Naive B cell (primary cell): ENCODE results near the gene RAB17. TPM values are rescaled to one million over a fixed set of nuclear protein-coding genes. Genes with fewer than 3 reads are reported as not detected.

Experiments used
- ATAC-seq, 2 donors: fragments of 150-1000 bp; cut with Tn5 transposase; 2 replicates each; pipeline ENCODE4 v1.10.0; 2021; ENCODE audit warnings: low read depth in 2 of 2, mild to moderate bottlenecking in 2 of 2, moderate library complexity in 2 of 2
- DNase-seq: peaks from one replicate; pipeline ENCODE4 v3.0.0; 2022
- H3K27ac Mint-ChIP-seq, 6 donors: one replicate each; pipeline ENCODE4 v1.8.0; 2020 to 2022; ENCODE audit warnings: mild to moderate bottlenecking in 6 of 6, mixed read lengths in 6 of 6, moderate library complexity in 5 of 6, inconsistent platforms in 2 of 6
- H3K27me3 Mint-ChIP-seq, 3 donors: one replicate each; pipeline ENCODE4 v1.8.0; 2021 to 2022; ENCODE audit warnings: mixed read lengths in 3 of 3, mild to moderate bottlenecking in 1 of 3
- H3K36me3 Mint-ChIP-seq, 2 donors: one replicate each; pipeline ENCODE4 v1.8.0; 2020 to 2022; ENCODE audit warnings: mixed read lengths in 2 of 2, inconsistent platforms in 1 of 2, mild to moderate bottlenecking in 1 of 2
- H3K4me1 Mint-ChIP-seq, 3 donors: one replicate each; pipeline ENCODE4 v1.8.0; 2020 to 2022; ENCODE audit warnings: mixed read lengths in 3 of 3, inconsistent platforms in 1 of 3, mild to moderate bottlenecking in 1 of 3, moderate library complexity in 1 of 3
- H3K4me3 Mint-ChIP-seq, 8 donors: one replicate each; pipeline ENCODE4 v1.8.0; 2020 to 2022; ENCODE audit warnings: mild to moderate bottlenecking in 8 of 8, mixed read lengths in 8 of 8, moderate library complexity in 8 of 8, inconsistent platforms in 2 of 8
- H3K9me3 Mint-ChIP-seq, 7 donors: one replicate each; pipeline ENCODE4 v1.8.0; 2020 to 2022; ENCODE audit warnings: mixed read lengths in 7 of 7, mild to moderate bottlenecking in 5 of 7, inconsistent platforms in 2 of 7, moderate library complexity in 1 of 7
- polyA plus RNA-seq, 6 donors: library from polyadenylated mRNA; unstranded; fragments of 300-500 nt; fragmentation: Illumina TruSeq; gene quantifications; one replicate each; pipeline ENCODE4 v1.2.3, GENCODE V29; 2021; ENCODE audit warnings: low read depth in 6 of 6

RAB17 gene
- polyA plus RNA-seq, 6 donors from 2014 or later = not detected

GRCh38 chr2:237629739-237630138 lies 39.2 kb upstream of the RAB17 start:
- Mint-ChIP-seq H3K9me3 (peaks cover 0 to 6% (median 1%) of the 10 kb centered on the region in 7 donors), H3K36me3 (peaks cover 0 to 4% of the 10 kb centered on the region in 2 donors), H3K27me3 (peaks cover 3 to 38% (median 16%) of the 10 kb centered on the region in 3 donors), H3K4me3 (peak overlapping the region in 4 of 8 donors; percentile 15 to 94 (median 50)), H3K4me1 (peaks cover 6 to 36% (median 33%) of the 10 kb centered on the region in 3 donors), H3K27ac (peak overlapping the region in 1 of 6 donors; percentile 38)
- no peak for DNase-seq
- no peak for ATAC-seq

- peak overlapping the region in 1 of 6 donors; percentile 76 for H3K27ac Mint-ChIP-seq
Measured at GRCh38 chr2:237629188-237629534, 38.6 kb upstream of the RAB17 start.

GRCh38 chr2:237628247-237629187 lies 38.0 kb upstream of the RAB17 start:
- DNase-seq (no peak), ATAC-seq (no peak)
- Mint-ChIP-seq H3K4me3 (peak overlapping the region; percentile 79 to 94 (median 90)), H3K36me3 (no peaks in the 10 kb centered on the region), H3K27me3 (peaks cover 0 to 38% (median 16%) of the 10 kb centered on the region in 3 donors), H3K9me3 (no peaks in the 10 kb centered on the region), H3K27ac (peak overlapping the region; percentile 48 to 94 (median 78)), H3K4me1 (peaks cover 6 to 36% (median 33%) of the 10 kb centered on the region in 3 donors)

More at GRCh38 chr2:237629188-237629534, 38.6 kb upstream of the RAB17 start:
- Mint-ChIP-seq H3K4me1 (peaks cover 6 to 36% (median 33%) of the 10 kb centered on the region in 3 donors), H3K9me3 (no peaks in the 10 kb centered on the region), H3K36me3 (no peaks in the 10 kb centered on the region), H3K4me3 (peak overlapping the region in 5 of 8 donors; percentile 23 to 94 (median 90)), H3K27me3 (peaks cover 0 to 38% (median 16%) of the 10 kb centered on the region in 3 donors)
- no peak for ATAC-seq
- DNase-seq = no peak

GRCh38 chr2:237627441-237628246 lies 37.1 kb upstream of the RAB17 start, which contains the start of gene LRRFIP1:
Gene LRRFIP1 (plus strand): TSS chr2:237627587. CDS start chr2:237627645, 58 bp downstream.
- ATAC-seq (peak; percentile 66 to 75), DNase-seq (peak; percentile 40)
- Mint-ChIP-seq H3K36me3 (no peaks in the 10 kb centered on the region), H3K4me1 (peaks cover 6 to 34% (median 33%) of the 10 kb centered on the region in 3 donors), H3K27ac (peak within 1 kb of the TSS; percentile 53 to 94 (median 78)), H3K4me3 (peak within 1 kb of the TSS; percentile 79 to 94 (median 91)), H3K27me3 (peaks cover 0 to 34% (median 16%) of the 10 kb centered on the region in 3 donors), H3K9me3 (no peaks in the 10 kb centered on the region)

- Mint-ChIP-seq H3K4me3 (peak overlapping the region; percentile 66 to 93 (median 84)), H3K4me1 (peaks cover 6 to 33% (median 30%) of the 10 kb centered on the region in 3 donors), H3K9me3 (no peaks in the 10 kb centered on the region), H3K27ac (peak overlapping the region in 5 of 6 donors; percentile 36 to 89 (median 53)), H3K27me3 (peaks cover 0 to 31% (median 16%) of the 10 kb centered on the region in 3 donors), H3K36me3 (no peaks in the 10 kb centered on the region)
- peak; percentile 28 to 32 for ATAC-seq
- DNase-seq = no peak
Measured at GRCh38 chr2:237626813-237627440, 36.4 kb upstream of the RAB17 start.

GRCh38 chr2:237625777-237626176 lies 35.2 kb upstream of the RAB17 start:
- H3K36me3 Mint-ChIP-seq = no peaks in the 10 kb centered on the region
- H3K4me1 Mint-ChIP-seq = peaks cover 0 to 27% (median 21%) of the 10 kb centered on the region in 3 donors
- H3K4me3 Mint-ChIP-seq = peak overlapping the region in 7 of 8 donors; percentile 42 to 93 (median 84)
- ATAC-seq (peak in 1 of 2 donors; percentile 15), DNase-seq (no peak)
- H3K27me3 Mint-ChIP-seq = peaks cover 0 to 30% (median 12%) of the 10 kb centered on the region in 3 donors
- peak overlapping the region in 4 of 6 donors; percentile 36 to 79 (median 72) for H3K27ac Mint-ChIP-seq
- H3K9me3 Mint-ChIP-seq = no peaks in the 10 kb centered on the region

GRCh38 chr2:237625216-237625705 lies 34.7 kb upstream of the RAB17 start:
- H3K4me1 Mint-ChIP-seq = peaks cover 0 to 25% (median 15%) of the 10 kb centered on the region in 3 donors
- peak overlapping the region in 2 of 6 donors; percentile 21 to 36 for H3K27ac Mint-ChIP-seq
- ATAC-seq = no peak
- no peaks in the 10 kb centered on the region for H3K9me3 Mint-ChIP-seq
- peaks cover 0 to 26% (median 12%) of the 10 kb centered on the region in 3 donors for H3K27me3 Mint-ChIP-seq
- no peak for DNase-seq
- H3K4me3 Mint-ChIP-seq = peak overlapping the region in 4 of 8 donors; percentile 46 to 84 (median 81)
- no peaks in the 10 kb centered on the region for H3K36me3 Mint-ChIP-seq

GRCh38 chr2:237624565-237624964 lies 34.0 kb upstream of the RAB17 start:
- Mint-ChIP-seq H3K4me1 (peaks cover 0 to 20% (median 12%) of the 10 kb centered on the region in 3 donors), H3K27ac (peak overlapping the region in 2 of 6 donors; percentile 47 to 81), H3K27me3 (peaks cover 0 to 21% (median 12%) of the 10 kb centered on the region in 3 donors), H3K4me3 (peak overlapping the region in 1 of 8 donors; percentile 84), H3K36me3 (no peaks in the 10 kb centered on the region), H3K9me3 (no peaks in the 10 kb centered on the region)
- peak in 1 of 2 donors; percentile 20 for ATAC-seq
- no peak for DNase-seq

GRCh38 chr2:237623428-237624403 lies 33.2 kb upstream of the RAB17 start:
- Mint-ChIP-seq H3K27me3 (peaks cover 0 to 17% (median 7%) of the 10 kb centered on the region in 3 donors), H3K4me3 (peak overlapping the region in 3 of 8 donors; percentile 16 to 52 (median 45)), H3K4me1 (peaks cover 0 to 15% (median 8%) of the 10 kb centered on the region in 3 donors), H3K36me3 (no peaks in the 10 kb centered on the region), H3K9me3 (no peaks in the 10 kb centered on the region), H3K27ac (peak overlapping the region in 3 of 6 donors; percentile 6 to 81 (median 40))
- DNase-seq = no peak
- no peak for ATAC-seq

GRCh38 chr2:237618449-237618848 lies 27.9 kb upstream of the RAB17 start:
- Mint-ChIP-seq H3K4me3 (no peak overlapping the region), H3K27ac (peak overlapping the region in 1 of 6 donors; percentile 33)
- ATAC-seq = no peak

GRCh38 chr2:237617587-237617982 lies 27.1 kb upstream of the RAB17 start:
- no peak for DNase-seq
- H3K4me1 Mint-ChIP-seq = peaks cover 13 to 26% (median 21%) of the 10 kb centered on the region in 3 donors
- H3K27me3 Mint-ChIP-seq = peaks cover 0 to 12% (median 6%) of the 10 kb centered on the region in 3 donors
- peak overlapping the region in 2 of 8 donors; percentile 77 to 84 for H3K4me3 Mint-ChIP-seq
- H3K36me3 Mint-ChIP-seq = no peaks in the 10 kb centered on the region
- no peak for ATAC-seq
- peak overlapping the region in 1 of 6 donors; percentile 65 for H3K27ac Mint-ChIP-seq
- H3K9me3 Mint-ChIP-seq = no peaks in the 10 kb centered on the region

More at GRCh38 chr2:237618449-237618848, 27.9 kb upstream of the RAB17 start:
- DNase-seq = no peak
- H3K4me1 Mint-ChIP-seq = peaks cover 13 to 26% (median 21%) of the 10 kb centered on the region in 3 donors
- H3K9me3 Mint-ChIP-seq = no peaks in the 10 kb centered on the region
- no peaks in the 10 kb centered on the region for H3K36me3 Mint-ChIP-seq
- H3K27me3 Mint-ChIP-seq = peaks cover 0 to 12% (median 6%) of the 10 kb centered on the region in 3 donors
